Endothelial cell of umbilical vein (primary cell): ENCODE measurements around the gene SLC36A2. TPM values are rescaled to one million over a fixed set of nuclear protein-coding genes. Genes with fewer than 3 reads are reported as not detected.

Experiments
- BruUV-seq: library from RNA; stranded (reverse); fragments of 400-500 nt; replicated peaks from 2 replicates; lab custom pipeline; 2021; lab: Mats Ljungman, UMichigan
- CTCF ChIA-PET: fragments of 300-600, 350-600 bp; sonication (Branson Sonifier 250); formaldehyde crosslinking; loops from one replicate; lab custom pipeline; 2021; ENCODE audit warnings: antibody characterized with exemption, inconsistent platforms; lab: Charles Lee
- POLR2A ChIA-PET: fragments of 300-600, 350-600 bp; sonication (Branson Sonifier 250); formaldehyde crosslinking; loops from one replicate; lab custom pipeline; 2021; ENCODE audit warnings: antibody characterized with exemption, inconsistent platforms; lab: Charles Lee
- DNase-seq: peaks from one replicate; pipeline ENCODE4 v3.0.0-alpha.2; 2011; ENCODE audit warnings: low read depth, low spot score
- FAIRE-seq: peaks from 2 replicates; lab custom pipeline; 2011; peaks lifted over from hg19 to GRCh38; lab: Jason Lieb, UNC
- H2AFZ ChIP-seq: 2 replicates; pipeline ENCODE4 v1.6.0; 2012; ENCODE audit warnings: low read depth, low read length, control low read depth, inconsistent platforms
- H3K27ac ChIP-seq: 2 replicates; pipeline ENCODE4 v1.5.1; 2011; ENCODE audit warnings: low read depth, mild to moderate bottlenecking, control low read depth, low read length, moderate library complexity; ENCODE audit not compliant: insufficient read depth
- H3K27me3 ChIP-seq, 2 experiments: 2 replicates each; pipeline versions ENCODE4 v1.6.0 to v1.6.1; 2011; ENCODE audit warnings: low read length in 2 of 2, mixed read lengths in 1 of 2; ENCODE audit not compliant: control insufficient read depth in 2 of 2, insufficient read depth in 2 of 2
- H3K36me3 ChIP-seq, 2 experiments: 2 replicates in 1 of 2; 3 replicates in 1 of 2; pipeline ENCODE4 v1.5.1; 2011; ENCODE audit warnings: low read length in 2 of 2, mild to moderate bottlenecking in 1 of 2, moderate library complexity in 1 of 2; ENCODE audit not compliant: control insufficient read depth in 2 of 2, insufficient read depth in 2 of 2; ENCODE audit errors: extremely low read depth in 1 of 2
- H3K4me1 ChIP-seq: 3 replicates; pipeline ENCODE4 v1.5.1; 2011; ENCODE audit warnings: mild to moderate bottlenecking, low read length; ENCODE audit not compliant: control insufficient read depth, insufficient read depth; ENCODE audit errors: extremely low read depth
- H3K4me2 ChIP-seq: 2 replicates; pipeline ENCODE4 v1.6.1; 2011; ENCODE audit warnings: low read length, control low read depth, mixed read lengths; ENCODE audit not compliant: insufficient read depth
- H3K4me3 ChIP-seq, 3 experiments: fragments of 200-600 bp in 1 of 3; sonication (generic), shearing (Covaris generic) in 1 of 3; replicated peaks in 1 of 3; 2 replicates each; pipeline ENCODE4 v1.5.1; 2011 to 2016; ENCODE audit warnings: control low read depth in 3 of 3, low read length in 3 of 3, mild to moderate bottlenecking in 2 of 3, inconsistent platforms in 1 of 3, low read depth in 1 of 3, moderate library complexity in 1 of 3; ENCODE audit not compliant: insufficient read depth in 1 of 3
- H3K79me2 ChIP-seq: 2 replicates; pipeline ENCODE4 v1.6.0; 2012; ENCODE audit warnings: low read length, inconsistent platforms; ENCODE audit not compliant: control insufficient read depth, insufficient read depth
- H3K9ac ChIP-seq: replicated peaks from 2 replicates; pipeline ENCODE3; 2011; ENCODE audit warnings: low read length, control low read depth; ENCODE audit not compliant: insufficient read depth; ENCODE audit errors: extremely low read depth
- H3K9me1 ChIP-seq: replicated peaks from 3 replicates; pipeline ENCODE4 v1.6.0; 2011; ENCODE audit warnings: mild to moderate bottlenecking, low read length; ENCODE audit not compliant: control insufficient read depth, insufficient read depth; ENCODE audit errors: extremely low read depth
- H3K9me3 ChIP-seq: replicated peaks from 2 replicates; pipeline ENCODE4 v1.5.1; 2012; ENCODE audit warnings: low read length, inconsistent platforms; ENCODE audit not compliant: control insufficient read depth, insufficient read depth
- H4K20me1 ChIP-seq: replicated peaks from 2 replicates; pipeline ENCODE3; 2011; ENCODE audit warnings: mild to moderate bottlenecking, low read length; ENCODE audit not compliant: control insufficient read depth, insufficient read depth; ENCODE audit errors: extremely low read depth
- CTCF ChIP-seq, 2 donors: IDR thresholded peaks; 1 replicate in 1 of 2; 2 replicates in 1 of 2; pipeline ENCODE4 v1.5.1; 2011; ENCODE audit warnings: low read length in 2 of 2, mild to moderate bottlenecking in 2 of 2, moderate library complexity in 2 of 2, control low read depth in 1 of 2, inconsistent platforms in 1 of 2, low read depth in 1 of 2; ENCODE audit not compliant: insufficient read depth in 1 of 2; ENCODE audit errors: extremely low read depth in 1 of 2
- EZH2 ChIP-seq: IDR thresholded peaks from 2 replicates; pipeline ENCODE4 v1.6.1; 2012; ENCODE audit warnings: borderline replicate concordance, low read depth, mild to moderate bottlenecking, moderate library complexity, low read length, inconsistent platforms; ENCODE audit not compliant: severe bottlenecking
- FOS ChIP-seq: IDR thresholded peaks from 2 replicates; pipeline ENCODE4 v1.6.1; 2011; ENCODE audit warnings: mild to moderate bottlenecking, low read length, moderate library complexity, borderline replicate concordance; ENCODE audit not compliant: insufficient read depth
- GATA2 ChIP-seq: IDR thresholded peaks from 2 replicates; pipeline ENCODE4 v1.7.0; 2011; ENCODE audit warnings: low read depth, mild to moderate bottlenecking, moderate library complexity, mixed read lengths, low read length; ENCODE audit not compliant: insufficient read length, insufficient read depth
- JUN ChIP-seq: IDR thresholded peaks from 2 replicates; pipeline ENCODE4 v1.6.1; 2011; ENCODE audit warnings: borderline replicate concordance, low read depth; ENCODE audit not compliant: insufficient read length, insufficient read depth
- MAX ChIP-seq: IDR thresholded peaks from 2 replicates; pipeline ENCODE4 v1.6.1; 2011; ENCODE audit not compliant: insufficient read depth, insufficient read length
- MYC ChIP-seq: IDR thresholded peaks from one replicate; pipeline ENCODE4 v1.6.1; 2011; ENCODE audit warnings: mild to moderate bottlenecking, low read depth, low read length
- POLR2A ChIP-seq: IDR thresholded peaks from 2 replicates; pipeline ENCODE4 v1.6.1; 2012; ENCODE audit warnings: low read depth, mild to moderate bottlenecking, control low read depth, low read length
- POLR2AphosphoS5 ChIP-seq: IDR thresholded peaks from 2 replicates; pipeline ENCODE4 v1.6.1; 2012; ENCODE audit warnings: low read depth, mild to moderate bottlenecking, control low read depth, low read length, moderate library complexity; ENCODE audit not compliant: insufficient read depth
- dilution Hi-C: fragments of 300-500 bp; cut with MboI; formaldehyde crosslinking; loops from one replicate; pipeline ENCODE4 v1.15.0; 2019; ENCODE audit warnings: low sequenced_read_pairs; ENCODE audit not compliant: extremely low pct_ligation_motif_present
- intact Hi-C: fragments of 100-400 bp; cut with micrococcal nuclease; formaldehyde crosslinking; loops from one replicate; pipeline ENCODE4 v1.10.0; 2022
- polyA plus RNA-seq, 4 experiments: library from polyadenylated mRNA; depleted of rRNA in 3 of 4; stranded (reverse) in 3 of 4; unstranded in 1 of 4; fragments of >200 nt; gene quantifications; 2 replicates each; pipeline versions ENCODE4 v1.2.1 to v1.2.3, GENCODE V29; 2011 to 2012; ENCODE audit warnings: missing spikeins in 1 of 4
- total RNA-seq: library from RNA; stranded (reverse); gene quantifications from 2 replicates; pipeline ENCODE4 v1.2.3, GENCODE V29; 2021

SLC36A2 gene
- total and polyA plus RNA-seq, 2 donors (not counting 3 experiments of a cell fraction or from before 2014, with no cell fraction given), result not detected

- Histone ChIP-seq H2AFZ (no peak overlapping the region), H3K27me3 (no peaks in the 10 kb centered on the region), H3K9me3 (no peaks in the 10 kb centered on the region), H3K4me1 (no peaks in the 10 kb centered on the region), H3K4me2 (no peak overlapping the region), H3K79me2 (no peaks in the 10 kb centered on the region), H4K20me1 (no peaks in the 10 kb centered on the region), H3K27ac (no peak overlapping the region), H3K36me3 (no peaks in the 10 kb centered on the region), H3K4me3 (no peak overlapping the region), H3K9ac (no peak overlapping the region), H3K9me1 (no peaks in the 10 kb centered on the region)
- no peak for TF ChIP-seq FOS
- no peak for TF ChIP-seq MYC
- no peak for TF ChIP-seq MAX
- TF ChIP-seq CTCF (IDR thresholded peaks at IDR 0.05; ENCODE audit: extremely low read depth in 1 of 2, insufficient read depth in 1 of 2, low read depth in 1 of 2, low read length in 2 of 2), result no peak
- no peak for TF ChIP-seq POLR2A
- no peak for TF ChIP-seq POLR2AphosphoS5
- TF ChIP-seq EZH2, result no peak
- no peak for TF ChIP-seq JUN
- no peak for TF ChIP-seq GATA2
- BruUV-seq, result no TSS peak
- DNase-seq (no peak), FAIRE-seq (no peak)
- POLR2A ChIA-PET, result no interaction called here
- dilution Hi-C loops, result no loop called here
- intact Hi-C loops, result no loop called here
- CTCF ChIA-PET, result interaction anchor here (1.0 to 1.2 kb wide), 2 partner anchors 9 to 11 kb away, joined by 3 read pairs; partner anchors contain the start of gene SLC36A2
Measured at GRCh38 chr5:151357792-151358191, 10.4 kb upstream of the SLC36A2 start.
